Upper lobe of left lung (tissue), 6 donors: ENCODE data around the gene IQCB1. TPM values are rescaled to one million over a fixed set of nuclear protein-coding genes. Genes with fewer than 3 reads are reported as not detected.

Experiments used
- ATAC-seq, 2 donors: fragments of 200-7000 bp; cut with Tn5 transposase; one replicate each; pipeline ENCODE4 v1.9.1; 2022; ENCODE audit warnings: mild to moderate bottlenecking in 2 of 2, moderate library complexity in 2 of 2; ENCODE audit not compliant: low FRiP score in 2 of 2
- DNase-seq, 2 donors: peaks; one replicate each; pipeline ENCODE4 v3.0.0-alpha.2; 2019 to 2020
- H3K27ac ChIP-seq, 4 donors: fragments of 200-600 bp; sonication (generic); one replicate each; pipeline ENCODE4 v1.5.1; 2016 to 2019
- H3K27me3 ChIP-seq, 4 donors: fragments of 200-600 bp; sonication (generic); one replicate each; pipeline ENCODE4 v1.5.1; 2017 to 2019
- H3K36me3 ChIP-seq, 4 donors: fragments of 200-600 bp; sonication (generic); one replicate each; pipeline ENCODE4 v1.5.1; 2016 to 2019
- H3K4me1 ChIP-seq, 4 donors: fragments of 200-600 bp; sonication (generic); one replicate each; pipeline ENCODE4 v1.5.1; 2018 to 2019
- H3K4me3 ChIP-seq, 4 donors: fragments of 200-600 bp; sonication (generic); one replicate each; pipeline ENCODE4 v1.5.1; 2017 to 2019; ENCODE audit warnings: mild to moderate bottlenecking in 2 of 4, moderate library complexity in 1 of 4
- H3K9me3 ChIP-seq, 4 donors: fragments of 200-600 bp; sonication (generic); one replicate each; pipeline ENCODE4 v1.5.1; 2018 to 2019
- CTCF ChIP-seq, 6 experiments: fragments of 450-650 bp in 4 of 6; fragments of 200-600 bp in 2 of 6; sonication (generic) in 2 of 6; IDR thresholded peaks; one replicate each; pipeline ENCODE4 v1.5.1; 2016 to 2019; ENCODE audit warnings: antibody characterized with exemption in 6 of 6
- EP300 ChIP-seq, 4 donors: sonication (generic); formaldehyde crosslinking; IDR thresholded peaks; one replicate each; pipeline ENCODE4 v1.5.1; 2017; ENCODE audit warnings: antibody characterized with exemption in 4 of 4, control low read depth in 2 of 4
- POLR2A ChIP-seq, 4 donors: fragments of 450-650 bp; IDR thresholded peaks; one replicate each; pipeline ENCODE4 v1.5.1; 2016 to 2017; ENCODE audit warnings: antibody characterized with exemption in 4 of 4, mild to moderate bottlenecking in 2 of 4
- POLR2AphosphoS5 ChIP-seq, 2 donors: sonication (generic); formaldehyde crosslinking; IDR thresholded peaks; one replicate each; pipeline ENCODE4 v1.5.1; 2017; ENCODE audit warnings: antibody characterized with exemption in 2 of 2
- WGBS, 2 donors: methylation state at CpG; one replicate each; pipeline ENCODE4 v1.1.5; 2017 to 2018; 5-methylcytosine and 5-hydroxymethylcytosine counted together
- total RNA-seq, 6 donors: library from RNA; depleted of rRNA in 4 of 6; stranded (reverse); fragments of >200 nt in 4 of 6; gene quantifications; one replicate each; pipeline versions ENCODE4 v1.1.0 to v1.2.1, GENCODE V29; 2016 to 2021
- donor health status: DM: no; HTN: no; CAD: no; lungs with moderate emphysema.
- donor health status: DM: no; HTN: yes; CAD: no; lungs with severe emphysema.

Gene IQCB1
- total RNA-seq, 6 donors from 2014 or later = 11.4 to 43.1 (median 19.8) TPM

- Histone ChIP-seq H3K36me3 (peaks cover 0 to 43% (median 9%) of the 10 kb centered on the region in 4 donors), H3K27me3 (no peaks in the 10 kb centered on the region), H3K9me3 (peaks cover 0 to 3% (median under 1%) of the 10 kb centered on the region in 4 donors), H3K27ac (no peak overlapping the region), H3K4me1 (no peaks in the 10 kb centered on the region), H3K4me3 (no peak overlapping the region)
- ATAC-seq (no peak), DNase-seq (no peak)
- TF ChIP-seq EP300 (IDR thresholded peaks at IDR 0.05) = no peak
- TF ChIP-seq POLR2AphosphoS5 (IDR thresholded peaks at IDR 0.05) = no peak
- no peak for TF ChIP-seq POLR2A (IDR thresholded peaks at IDR 0.05)
- no peak for TF ChIP-seq CTCF (IDR thresholded peaks at IDR 0.05)
These were observed 17.1 kb downstream of the IQCB1 start for GRCh38 chr3:121817753-121818152.

- Histone ChIP-seq H3K27me3 (no peaks in the 10 kb centered on the region), H3K9me3 (no peaks in the 10 kb centered on the region), H3K4me1 (no peaks in the 10 kb centered on the region), H3K4me3 (no peak overlapping the region), H3K36me3 (peaks cover 8 to 67% (median 20%) of the 10 kb centered on the region in 4 donors), H3K27ac (no peak overlapping the region)
- 0% methylated on average over 1 of the region's 1 CpG for WGBS, 2 donors
- TF ChIP-seq CTCF (IDR thresholded peaks at IDR 0.05) = no peak
- TF ChIP-seq EP300 (IDR thresholded peaks at IDR 0.05) = no peak
- no peak for TF ChIP-seq POLR2AphosphoS5 (IDR thresholded peaks at IDR 0.05)
- TF ChIP-seq POLR2A (IDR thresholded peaks at IDR 0.05) = no peak
- ATAC-seq (no peak), DNase-seq (no peak)
These were observed 25.6 kb downstream of the IQCB1 start for GRCh38 chr3:121809249-121809648.

- Histone ChIP-seq H3K4me1 (no peaks in the 10 kb centered on the region), H3K9me3 (no peaks in the 10 kb centered on the region), H3K27ac (no peak overlapping the region), H3K4me3 (no peak overlapping the region), H3K36me3 (peaks cover 0 to 33% (median 8%) of the 10 kb centered on the region in 4 donors), H3K27me3 (no peaks in the 10 kb centered on the region)
- TF ChIP-seq POLR2A (IDR thresholded peaks at IDR 0.05) (no peak), POLR2AphosphoS5 (IDR thresholded peaks at IDR 0.05) (no peak), EP300 (IDR thresholded peaks at IDR 0.05) (no peak), CTCF (IDR thresholded peaks at IDR 0.05) (no peak)
- 87 to 90% methylated on average over 2 of the region's 2 CpGs for WGBS, 2 donors
- ATAC-seq (no peak), DNase-seq (no peak)
These were observed 31.0 kb downstream of the IQCB1 start for GRCh38 chr3:121803771-121804320.

- Histone ChIP-seq H3K9me3 (no peaks in the 10 kb centered on the region), H3K27me3 (no peaks in the 10 kb centered on the region), H3K4me1 (no peaks in the 10 kb centered on the region), H3K4me3 (no peak overlapping the region), H3K27ac (no peak overlapping the region), H3K36me3 (peaks cover 0 to 21% (median 5%) of the 10 kb centered on the region in 4 donors)
- TF ChIP-seq CTCF (IDR thresholded peaks at IDR 0.05) (no peak), POLR2AphosphoS5 (IDR thresholded peaks at IDR 0.05) (no peak), EP300 (IDR thresholded peaks at IDR 0.05) (no peak), POLR2A (IDR thresholded peaks at IDR 0.05) (no peak)
- ATAC-seq (no peak), DNase-seq (no peak)
These were observed 34.0 kb downstream of the IQCB1 start for GRCh38 chr3:121800906-121801305.

- TF ChIP-seq POLR2AphosphoS5 (IDR thresholded peaks at IDR 0.05) (no peak), EP300 (IDR thresholded peaks at IDR 0.05) (no peak), CTCF (IDR thresholded peaks at IDR 0.05) (no peak), POLR2A (IDR thresholded peaks at IDR 0.05) (no peak)
- ATAC-seq (no peak), DNase-seq (no peak)
- Histone ChIP-seq H3K4me3 (no peak overlapping the region), H3K9me3 (no peaks in the 10 kb centered on the region), H3K27me3 (no peaks in the 10 kb centered on the region), H3K36me3 (peaks cover 0 to 23% (median 0%) of the 10 kb centered on the region in 4 donors), H3K27ac (no peak overlapping the region), H3K4me1 (no peaks in the 10 kb centered on the region)
- WGBS, 2 donors = 13 to 32% methylated on average over 1 of the region's 1 CpG
These were observed 37.9 kb downstream of the IQCB1 start for GRCh38 chr3:121796970-121797369.
